ENCODE measurements around the gene NAA10.
A peak's percentile ranks its signal among the peaks of the same experiment; 100 is the strongest.

- TF ChIP-seq CTCF (IDR thresholded peaks at IDR 0.05): peak; percentile 93 to 99 (median 98)
- TF ChIP-seq POLR2A (IDR thresholded peaks at IDR 0.05): no peak
Observed at GRCh38 chrX:153953342-153953830, 18.5 kb upstream of the NAA10 start.
